H1 (cell line): ENCODE data around the gene EPB41L5. TPM values are rescaled to one million over a fixed set of nuclear protein-coding genes. Genes with fewer than 3 reads are reported as not detected.

Experiments
- CTCF ChIA-PET: fragments of 300-600 bp; sonication (Branson Sonifier 250); formaldehyde crosslinking; loops from one replicate; lab custom pipeline; 2021; ENCODE audit not compliant: partially characterized antibody; lab: Charles Lee
- POLR2A ChIA-PET: fragments of 300-600 bp; sonication (Branson Sonifier 250); formaldehyde crosslinking; loops from one replicate; lab custom pipeline; 2021; ENCODE audit warnings: inconsistent platforms; ENCODE audit not compliant: partially characterized antibody; lab: Charles Lee
- DNase-seq, 2 experiments: peaks; one replicate each; pipeline versions ENCODE4 v3.0.0 to v3.0.0-alpha.2; 2010 to 2022; ENCODE audit warnings: low spot score in 2 of 2, low read depth in 1 of 2, mixed read lengths in 1 of 2
- FAIRE-seq: peaks from 2 replicates; lab custom pipeline; 2011; peaks lifted over from hg19 to GRCh38; lab: Jason Lieb, UNC
- H2AFZ ChIP-seq: 2 replicates; pipeline ENCODE4 v1.8.1; 2012; ENCODE audit warnings: low read length, inconsistent platforms
- H2AK5ac ChIP-seq: 2 replicates; pipeline ENCODE4 v1.6.1; 2013; ENCODE audit warnings: low read depth, low read length
- H2BK120ac ChIP-seq: replicated peaks from 2 replicates; pipeline ENCODE3; 2013; ENCODE audit warnings: low read depth, low read length, inconsistent platforms
- H2BK12ac ChIP-seq: 2 replicates; pipeline ENCODE4 v1.6.1; 2013; ENCODE audit warnings: low read depth, low read length
- H2BK15ac ChIP-seq: 2 replicates; pipeline ENCODE4 v1.6.1; 2013; ENCODE audit warnings: low read length
- H2BK20ac ChIP-seq: 2 replicates; pipeline ENCODE4 v1.6.1; 2013; ENCODE audit warnings: low read length
- H2BK5ac ChIP-seq: 2 replicates; pipeline ENCODE4 v1.6.1; 2013; ENCODE audit warnings: low read depth, low read length
- H3K14ac ChIP-seq: 2 replicates; pipeline ENCODE4 v1.6.1; 2013; ENCODE audit warnings: inconsistent platforms; ENCODE audit not compliant: insufficient read length
- H3K18ac ChIP-seq: 2 replicates; pipeline ENCODE4 v1.6.1; 2013; ENCODE audit warnings: low read length; ENCODE audit errors: extremely low read depth
- H3K23ac ChIP-seq: 2 replicates; pipeline ENCODE4 v1.6.1; 2013; ENCODE audit warnings: inconsistent platforms; ENCODE audit not compliant: insufficient read length
- H3K23me2 ChIP-seq: 2 replicates; pipeline ENCODE4 v1.6.1; 2013; ENCODE audit warnings: low read depth, low read length
- H3K27ac ChIP-seq: 2 replicates; pipeline ENCODE4 v1.6.1; 2011; ENCODE audit warnings: low read depth, low read length, inconsistent platforms
- H3K27me3 ChIP-seq, 4 experiments: replicated peaks in 1 of 4; 1 replicate in 1 of 4; 2 replicates in 3 of 4; pipeline versions ENCODE4 v1.6.1 to v1.8.1; 2011 to 2013; ENCODE audit warnings: low read length in 3 of 4, mild to moderate bottlenecking in 3 of 4, inconsistent platforms in 2 of 4, mixed read lengths in 2 of 4, moderate library complexity in 1 of 4; ENCODE audit not compliant: control insufficient read depth in 3 of 4, insufficient read depth in 3 of 4; ENCODE audit errors: extremely low read depth in 1 of 4
- H3K36me3 ChIP-seq, 4 experiments: 2 replicates each; pipeline versions ENCODE4 v1.6.1 to v1.8.1; 2011 to 2013; ENCODE audit warnings: mild to moderate bottlenecking in 4 of 4, low read length in 3 of 4, moderate library complexity in 2 of 4, control low read depth in 1 of 4, inconsistent platforms in 1 of 4; ENCODE audit not compliant: insufficient read depth in 4 of 4, control insufficient read depth in 2 of 4
- H3K4ac ChIP-seq: replicated peaks from 2 replicates; pipeline ENCODE3; 2013; ENCODE audit warnings: low read length, low read depth, mixed read lengths, inconsistent platforms; ENCODE audit not compliant: insufficient read length
- H3K4me1 ChIP-seq, 4 experiments: replicated peaks in 1 of 4; 1 replicate in 1 of 4; 2 replicates in 3 of 4; pipeline versions ENCODE4 v1.6.1 to v1.8.1; 2011 to 2013; ENCODE audit warnings: low read length in 3 of 4, inconsistent platforms in 2 of 4, mixed read lengths in 1 of 4; ENCODE audit not compliant: insufficient read depth in 4 of 4, control insufficient read depth in 3 of 4
- H3K4me2 ChIP-seq, 2 experiments: 2 replicates each; pipeline versions ENCODE4 v1.6.1 to v1.8.1; 2011 to 2013; ENCODE audit warnings: low read depth in 2 of 2, low read length in 2 of 2, control low read depth in 1 of 2, inconsistent platforms in 1 of 2, mild to moderate bottlenecking in 1 of 2; ENCODE audit not compliant: insufficient read depth in 1 of 2
- H3K4me3 ChIP-seq, 4 experiments: fragments of 200-600, 300-600 bp in 1 of 4; sonication (generic), shearing (Covaris generic), sonication (Bioruptor Twin) in 1 of 4; 2 replicates each; pipeline versions ENCODE4 v1.5.1 to v1.8.1; 2011 to 2016; ENCODE audit warnings: low read length in 4 of 4, low read depth in 3 of 4, control low read depth in 2 of 4, inconsistent platforms in 2 of 4, mild to moderate bottlenecking in 2 of 4, mixed read lengths in 1 of 4, moderate library complexity in 1 of 4; ENCODE audit not compliant: insufficient read depth in 2 of 4; ENCODE audit errors: extremely low read depth in 1 of 4
- H3K56ac ChIP-seq: replicated peaks from 2 replicates; pipeline ENCODE3; 2013; ENCODE audit warnings: low read depth, mild to moderate bottlenecking, mixed read lengths, low read length, inconsistent platforms; ENCODE audit not compliant: insufficient read length
- H3K79me1 ChIP-seq: 2 replicates; pipeline ENCODE4 v1.6.1; 2013; ENCODE audit warnings: low read depth, low read length, control low read depth
- H3K79me2 ChIP-seq, 2 experiments: 2 replicates each; pipeline versions ENCODE4 v1.6.1 to v1.8.1; 2012 to 2013; ENCODE audit warnings: low read length in 2 of 2, mild to moderate bottlenecking in 2 of 2, inconsistent platforms in 1 of 2; ENCODE audit not compliant: insufficient read depth in 2 of 2, control insufficient read depth in 1 of 2
- H3K9ac ChIP-seq, 4 experiments: replicated peaks in 1 of 4; 1 replicate in 1 of 4; 2 replicates in 3 of 4; pipeline versions ENCODE4 v1.6.1 to v1.8.1; 2011 to 2013; ENCODE audit warnings: low read depth in 3 of 4, low read length in 3 of 4, control low read depth in 2 of 4, mild to moderate bottlenecking in 2 of 4, moderate library complexity in 2 of 4, inconsistent platforms in 1 of 4; ENCODE audit errors: extremely low read depth in 1 of 4
- H3K9me3 ChIP-seq, 2 experiments: 2 replicates each; pipeline versions ENCODE4 v1.6.1 to v1.8.1; 2012 to 2013; ENCODE audit warnings: mild to moderate bottlenecking in 2 of 2, moderate library complexity in 2 of 2, control low read depth in 1 of 2, inconsistent platforms in 1 of 2, low read depth in 1 of 2, low read length in 1 of 2, mixed read lengths in 1 of 2; ENCODE audit not compliant: insufficient read depth in 2 of 2
- H4K20me1 ChIP-seq, 2 experiments: replicated peaks in 1 of 2; 2 replicates each; pipeline versions ENCODE3 to v1.8.1; 2011 to 2013; ENCODE audit warnings: inconsistent platforms in 2 of 2, low read length in 2 of 2, mild to moderate bottlenecking in 1 of 2; ENCODE audit not compliant: insufficient read depth in 2 of 2, control insufficient read depth in 1 of 2
- H4K5ac ChIP-seq: 2 replicates; pipeline ENCODE4 v1.6.1; 2013; ENCODE audit warnings: low read length, low read depth, mixed read lengths, inconsistent platforms; ENCODE audit not compliant: insufficient read length
- H4K8ac ChIP-seq: 2 replicates; pipeline ENCODE4 v1.8.0; 2013; ENCODE audit warnings: mild to moderate bottlenecking, moderate library complexity, low read length, inconsistent platforms; ENCODE audit not compliant: insufficient read depth; ENCODE audit errors: extremely low read depth
- H4K91ac ChIP-seq: replicated peaks from 2 replicates; pipeline ENCODE3; 2013; ENCODE audit warnings: low read length, mixed read lengths, inconsistent platforms; ENCODE audit not compliant: insufficient read length
- JUND ChIP-seq: IDR thresholded peaks from 2 replicates; pipeline ENCODE4 v1.6.1; 2011; ENCODE audit warnings: mild to moderate bottlenecking, improper control_type of control experiment, low read length
- KDM4A ChIP-seq: IDR thresholded peaks from one replicate; pipeline ENCODE4 v1.7.1; 2012; ENCODE audit warnings: low read depth, mild to moderate bottlenecking, moderate library complexity, low read length, inconsistent platforms; ENCODE audit not compliant: severe bottlenecking
- RAD21 ChIP-seq, 2 experiments: IDR thresholded peaks in 1 of 2; conservative IDR thresholded peaks in 1 of 2; 2 replicates each; pipeline ENCODE4 v1.6.1; 2011; ENCODE audit warnings: low read depth in 2 of 2, low read length in 2 of 2, improper control_type of control experiment in 1 of 2, inconsistent platforms in 1 of 2, mild to moderate bottlenecking in 1 of 2, moderate library complexity in 1 of 2
- WGBS, 2 experiments: shearing (Covaris generic) in 1 of 2; methylation state at CpG; one replicate each; pipeline versions ENCODE4 v1.1.6 to v1.1.7; 2013 to 2015; ENCODE audit warnings: low lambda C conversion rate in 2 of 2, mixed read lengths in 2 of 2, inconsistent platforms in 1 of 2, low coverage in 1 of 2, missing lambda C conversion rate in 1 of 2; ENCODE audit not compliant: insufficient replicate concordance in 2 of 2, insufficient coverage in 1 of 2, insufficient read length in 1 of 2; ENCODE audit errors: extremely low coverage in 1 of 2, missing lambda C conversion rate in 1 of 2; 5-methylcytosine and 5-hydroxymethylcytosine counted together
- polyA plus RNA-seq, 7 experiments: library from polyadenylated mRNA; depleted of rRNA in 3 of 7; stranded (reverse) in 5 of 7; unstranded in 2 of 7; fragments of >200 nt in 5 of 7; fragments of 200-250 nt in 2 of 7; gene quantifications; 1 replicate in 5 of 7; 2 replicates in 1 of 7; 4 replicates in 1 of 7; pipeline versions ENCODE4 v1.2.1 to v1.2.3, GENCODE V29; 2011 to 2013; ENCODE audit warnings: missing spikeins in 2 of 7, mixed read lengths in 2 of 7
- total RNA-seq: library from RNA; stranded (reverse); fragmentation: NEBNext Ultra II Directional; extraction: Animal tissue kit (Norgen Biotek cat#: 25700); gene quantifications from 2 replicates; pipeline ENCODE4 v1.2.1, GENCODE V29; 2021
- TF ChIP-seq, protein P1 (sequence below), 3 experiments: IDR thresholded peaks; 1 replicate in 2 of 3; 2 replicates in 1 of 3; pipeline versions ENCODE4 v1.5.1 to v1.6.1; 2011; ENCODE audit warnings: low read length in 3 of 3, mild to moderate bottlenecking in 3 of 3, inconsistent platforms in 2 of 3, low read depth in 1 of 3, moderate library complexity in 1 of 3; ENCODE audit not compliant: insufficient read depth in 1 of 3; ENCODE audit errors: control extremely low read depth in 1 of 3
- TF ChIP-seq, protein P2 (sequence below): IDR thresholded peaks from 2 replicates; pipeline ENCODE4 v1.6.1; 2012; ENCODE audit warnings: inconsistent platforms

The EPB41L5 gene
- total and polyA plus RNA-seq, 2 of the 8 experiments (the other 6 are each of a cell fraction or from before 2014, with no cell fraction given): 13.5 to 32.3 TPM

DNA sequence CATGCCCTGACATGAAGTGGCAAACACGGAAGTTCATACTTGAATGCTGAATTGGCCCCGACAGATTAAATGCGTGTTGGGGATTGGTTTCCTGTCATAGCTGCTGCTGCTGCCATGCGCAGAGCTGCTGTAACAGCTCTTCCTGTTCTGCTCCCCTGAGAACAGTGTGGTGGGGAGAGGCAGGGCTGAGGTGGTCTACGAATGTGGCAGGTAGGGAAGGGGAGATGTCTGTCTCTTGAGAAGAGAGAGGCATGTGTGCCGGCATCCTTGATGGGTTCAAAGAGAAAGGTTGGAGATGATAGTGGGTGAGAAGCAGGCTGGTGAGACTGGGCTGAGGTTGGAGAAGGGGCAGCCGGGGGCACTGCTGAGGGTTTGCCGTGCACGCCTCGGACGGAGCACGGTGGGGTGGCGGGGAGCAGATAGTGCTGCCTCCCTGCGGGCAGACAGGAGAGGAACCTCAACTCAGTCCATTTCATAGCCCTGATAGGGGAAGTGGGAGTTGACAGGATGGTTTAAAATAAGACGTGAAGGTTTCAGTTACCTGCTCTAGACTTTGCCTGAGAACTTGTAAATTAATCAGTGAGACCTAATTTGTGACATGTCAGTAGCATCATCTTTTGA lies 164.2 kb downstream of the EPB41L5 start:
- TF ChIP-seq JUND: no peak
- TF ChIP-seq, protein P1, sequence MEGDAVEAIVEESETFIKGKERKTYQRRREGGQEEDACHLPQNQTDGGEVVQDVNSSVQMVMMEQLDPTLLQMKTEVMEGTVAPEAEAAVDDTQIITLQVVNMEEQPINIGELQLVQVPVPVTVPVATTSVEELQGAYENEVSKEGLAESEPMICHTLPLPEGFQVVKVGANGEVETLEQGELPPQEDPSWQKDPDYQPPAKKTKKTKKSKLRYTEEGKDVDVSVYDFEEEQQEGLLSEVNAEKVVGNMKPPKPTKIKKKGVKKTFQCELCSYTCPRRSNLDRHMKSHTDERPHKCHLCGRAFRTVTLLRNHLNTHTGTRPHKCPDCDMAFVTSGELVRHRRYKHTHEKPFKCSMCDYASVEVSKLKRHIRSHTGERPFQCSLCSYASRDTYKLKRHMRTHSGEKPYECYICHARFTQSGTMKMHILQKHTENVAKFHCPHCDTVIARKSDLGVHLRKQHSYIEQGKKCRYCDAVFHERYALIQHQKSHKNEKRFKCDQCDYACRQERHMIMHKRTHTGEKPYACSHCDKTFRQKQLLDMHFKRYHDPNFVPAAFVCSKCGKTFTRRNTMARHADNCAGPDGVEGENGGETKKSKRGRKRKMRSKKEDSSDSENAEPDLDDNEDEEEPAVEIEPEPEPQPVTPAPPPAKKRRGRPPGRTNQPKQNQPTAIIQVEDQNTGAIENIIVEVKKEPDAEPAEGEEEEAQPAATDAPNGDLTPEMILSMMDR (IDR thresholded peaks at IDR 0.05; ENCODE audit: control extremely low read depth in 1 of 3, insufficient read depth in 1 of 3, low read depth in 1 of 3, low read length in 3 of 3): peak in 2 of 3 experiments; percentile 27 to 33; a peak in 2 of 4 replicates
- TF ChIP-seq, protein P2, sequence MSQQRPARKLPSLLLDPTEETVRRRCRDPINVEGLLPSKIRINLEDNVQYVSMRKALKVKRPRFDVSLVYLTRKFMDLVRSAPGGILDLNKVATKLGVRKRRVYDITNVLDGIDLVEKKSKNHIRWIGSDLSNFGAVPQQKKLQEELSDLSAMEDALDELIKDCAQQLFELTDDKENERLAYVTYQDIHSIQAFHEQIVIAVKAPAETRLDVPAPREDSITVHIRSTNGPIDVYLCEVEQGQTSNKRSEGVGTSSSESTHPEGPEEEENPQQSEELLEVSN: no peak
- peak in 1 of 2 experiments; percentile 27; a peak in 1 of 4 replicates for TF ChIP-seq RAD21 (IDR thresholded peaks at IDR 0.05 in 1 of 2, conservative IDR thresholded peaks at IDR 0.05 in 1 of 2; ENCODE audit: low read depth in 2 of 2, low read length in 2 of 2)
- no peak for TF ChIP-seq KDM4A
- CTCF ChIA-PET: interaction anchor here (0.6 to 3.7 kb wide), 16 partner anchors 8 to 535 kb away, joined by 3 to 20 read pairs (median 5); no protein-coding TSS in a partner anchor
- WGBS, 2 experiments: 93% methylated on average over 15 of the region's 15 CpGs; no CpG with 5 or more reads in 1 of the 2 experiments

More for the DNA sequence above, 164.2 kb downstream of the EPB41L5 start:
- FAIRE-seq (no peak), DNase-seq (no peak)
- POLR2A ChIA-PET: no interaction called here
- Histone ChIP-seq H4K20me1 (no peaks in the 10 kb centered on the region), H3K9me3 (no peaks in the 10 kb centered on the region), H4K91ac (no peak overlapping the region), H3K23ac (no peak overlapping the region), H2AFZ (no peak overlapping the region), H2BK12ac (no peak overlapping the region), H3K79me2 (no peaks in the 10 kb centered on the region), H3K4me2 (no peak overlapping the region), H3K56ac (no peak overlapping the region), H3K4me3 (no peak overlapping the region), H3K18ac (no peak overlapping the region), H3K36me3 (no peaks in the 10 kb centered on the region; a peak in 1 of 8 replicates), H3K4ac (no peak overlapping the region), H3K27ac (no peak overlapping the region), H2BK120ac (no peak overlapping the region), H3K79me1 (no peaks in the 10 kb centered on the region), H3K14ac (no peak overlapping the region), H3K23me2 (no peaks in the 10 kb centered on the region), H2BK5ac (peak overlapping the region; percentile 46; the same call in 1 of the 2 replicates), H2BK20ac (no peak overlapping the region), H4K5ac (no peak overlapping the region), H2AK5ac (no peak overlapping the region), H2BK15ac (no peak overlapping the region), H3K4me1 (peaks cover 0 to 3% (median 0%) of the 10 kb centered on the region in 4 experiments; a peak in 1 of 7 replicates), H3K27me3 (no peaks in the 10 kb centered on the region), H3K9ac (no peak overlapping the region), H4K8ac (no peak overlapping the region)
